SK-N-SH treated with all-trans-retinoic acid at 6 μM for 48 hours (cell line): ENCODE data around the gene BICRAL.

Source experiments
- ATAC-seq: fragments of 200-7000 bp; cut with Tn5 transposase; 3 replicates; pipeline ENCODE4 v1.9.1; 2020; ENCODE audit warnings: mild to moderate bottlenecking, moderate library complexity
- ARNTL ChIP-seq: fragments of 450-650 bp; formaldehyde crosslinking; IDR thresholded peaks from 2 replicates; pipeline ENCODE4 v1.5.0; 2020; ENCODE audit warnings: low read depth, mild to moderate bottlenecking, moderate library complexity, borderline replicate concordance
- BACH2 ChIP-seq: fragments of 250-450 bp; sonication (Bioruptor Pico); IDR thresholded peaks from 2 replicates; pipeline ENCODE4 v1.9.0; 2021; ENCODE audit warnings: mild to moderate bottlenecking, borderline replicate concordance
- CREB5 ChIP-seq: fragments of 250-450 bp; sonication (Bioruptor Pico); IDR thresholded peaks from 2 replicates; pipeline ENCODE4 v1.5.1; 2020; ENCODE audit warnings: low read depth, mild to moderate bottlenecking, moderate library complexity
- CSDC2 ChIP-seq: fragments of 250-450 bp; sonication (Bioruptor Pico); IDR thresholded peaks from 2 replicates; pipeline ENCODE4 v1.5.0; 2020; ENCODE audit warnings: mild to moderate bottlenecking, moderate library complexity
- CSRNP3 ChIP-seq: fragments of 250-450 bp; sonication (Bioruptor Pico); IDR thresholded peaks from 2 replicates; pipeline ENCODE4 v1.5.1; 2021; ENCODE audit warnings: mild to moderate bottlenecking, moderate library complexity
- ESRRG ChIP-seq: fragments of 250-450 bp; sonication (Bioruptor Pico); IDR thresholded peaks from 2 replicates; pipeline ENCODE4 v1.6.1; 2021; ENCODE audit warnings: mild to moderate bottlenecking
- GLIS3 ChIP-seq: fragments of 250-450 bp; sonication (Bioruptor Pico); IDR thresholded peaks from 2 replicates; pipeline ENCODE4 v1.5.0; 2020; ENCODE audit warnings: mild to moderate bottlenecking, moderate library complexity
- ISL1 ChIP-seq: fragments of 250-450 bp; sonication (Bioruptor Pico); IDR thresholded peaks from 2 replicates; pipeline ENCODE4 v2.1.2; 2022; ENCODE audit warnings: mild to moderate bottlenecking, moderate library complexity
- OSR1 ChIP-seq: fragments of 250-450 bp; sonication (Bioruptor Pico); IDR thresholded peaks from 2 replicates; pipeline ENCODE4 v1.8.0; 2022; ENCODE audit warnings: moderate library complexity, mild to moderate bottlenecking, inconsistent platforms
- PATZ1 ChIP-seq: fragments of 250-450 bp; sonication (Bioruptor Pico); IDR thresholded peaks from 2 replicates; pipeline ENCODE4 v1.8.0; 2020; ENCODE audit warnings: mild to moderate bottlenecking, moderate library complexity, borderline replicate concordance
- POU6F1 ChIP-seq: fragments of 250-450 bp; sonication (Bioruptor Pico); IDR thresholded peaks from 2 replicates; pipeline ENCODE4 v1.8.0; 2021; ENCODE audit warnings: low read depth, mild to moderate bottlenecking, moderate library complexity, borderline replicate concordance
- PPARA ChIP-seq: fragments of 250-450 bp; sonication (Bioruptor Pico); IDR thresholded peaks from 2 replicates; pipeline ENCODE4 v1.5.0; 2020; ENCODE audit warnings: mild to moderate bottlenecking, borderline replicate concordance
- RARB ChIP-seq: fragments of 250-450 bp; sonication (Bioruptor Pico); IDR thresholded peaks from 2 replicates; pipeline ENCODE4 v1.8.0; 2021; ENCODE audit warnings: mild to moderate bottlenecking, moderate library complexity
- SNAI2 ChIP-seq: fragments of 250-450 bp; sonication (Bioruptor Pico); IDR thresholded peaks from 2 replicates; pipeline ENCODE4 v1.5.0; 2020; ENCODE audit warnings: mild to moderate bottlenecking, moderate library complexity
- TCF4 ChIP-seq: fragments of 250-450 bp; sonication (Bioruptor Pico); IDR thresholded peaks from 2 replicates; pipeline ENCODE4 v1.8.0; 2021; ENCODE audit warnings: mild to moderate bottlenecking, moderate library complexity, borderline replicate concordance
- TOX ChIP-seq: fragments of 250-450 bp; sonication (Bioruptor Pico); IDR thresholded peaks from 2 replicates; pipeline ENCODE4 v1.8.0; 2021; ENCODE audit warnings: mild to moderate bottlenecking, moderate library complexity, borderline replicate concordance
- ZC3H10 ChIP-seq: fragments of 250-450 bp; sonication (Bioruptor Pico); IDR thresholded peaks from 2 replicates; pipeline ENCODE4 v1.5.1; 2021; ENCODE audit warnings: mild to moderate bottlenecking, moderate library complexity
- ZFP3 ChIP-seq: fragments of 250-450 bp; sonication (Bioruptor Pico); IDR thresholded peaks from 2 replicates; pipeline ENCODE4 v1.5.0; 2020; ENCODE audit warnings: mild to moderate bottlenecking, moderate library complexity
- ZFP30 ChIP-seq: fragments of 450-650 bp; formaldehyde crosslinking; IDR thresholded peaks from 2 replicates; pipeline ENCODE4 v1.5.0; 2022; ENCODE audit warnings: mild to moderate bottlenecking, moderate library complexity
- ZNF565 ChIP-seq: fragments of 450-650 bp; formaldehyde crosslinking; conservative IDR thresholded peaks from 2 replicates; pipeline ENCODE4 v1.5.0; 2020; ENCODE audit warnings: low read depth, mild to moderate bottlenecking, moderate library complexity
- ZNF70 ChIP-seq: fragments of 450-650 bp; formaldehyde crosslinking; IDR thresholded peaks from 2 replicates; pipeline ENCODE4 v1.5.0; 2020; ENCODE audit warnings: mild to moderate bottlenecking, moderate library complexity
- ZNF8 ChIP-seq: fragments of 450-650 bp; formaldehyde crosslinking; IDR thresholded peaks from 2 replicates; pipeline ENCODE4 v1.5.0; 2020; ENCODE audit warnings: mild to moderate bottlenecking, moderate library complexity

The BICRAL gene

GRCh38 chr6:42769051-42769450 lies 12.8 kb upstream of the BICRAL start:
- TF ChIP-seq OSR1 (no peak), ZC3H10 (CRISPR knock-in tag) (no peak), ZNF70 (CRISPR knock-in tag) (no peak), PATZ1 (CRISPR knock-in tag) (no peak), CSDC2 (CRISPR knock-in tag) (no peak), ARNTL (CRISPR knock-in tag) (no peak), PPARA (CRISPR knock-in tag) (no peak), RARB (CRISPR knock-in tag) (no peak), CSRNP3 (CRISPR knock-in tag) (no peak), BACH2 (CRISPR knock-in tag) (no peak), ESRRG (no peak), CREB5 (CRISPR knock-in tag) (no peak)
- TF ChIP-seq, all 23 proteins: peak for 0
- ATAC-seq, result no peak

- ATAC-seq, result no peak
- TF ChIP-seq PPARA (CRISPR knock-in tag) (no peak), GLIS3 (CRISPR knock-in tag) (no peak), ZNF8 (CRISPR knock-in tag) (no peak)
Observed at GRCh38 chr6:42769836-42770235, 12.0 kb upstream of the BICRAL start.

- TF ChIP-seq OSR1, result no peak
- TF ChIP-seq SNAI2 (CRISPR knock-in tag), result no peak
- no peak for TF ChIP-seq TOX (CRISPR knock-in tag)
- no peak for TF ChIP-seq GLIS3 (CRISPR knock-in tag)
- no peak for TF ChIP-seq ESRRG
- TF ChIP-seq POU6F1 (CRISPR knock-in tag), result no peak
- no peak for TF ChIP-seq ISL1 (CRISPR knock-in tag)
- no peak for TF ChIP-seq ZC3H10 (CRISPR knock-in tag)
- TF ChIP-seq RARB (CRISPR knock-in tag), result no peak
- TF ChIP-seq ZNF70 (CRISPR knock-in tag), result no peak
- no peak for TF ChIP-seq ZFP3 (CRISPR knock-in tag)
- no peak for TF ChIP-seq ARNTL (CRISPR knock-in tag)
- TF ChIP-seq ZNF565, result no peak
- no peak for ATAC-seq
Observed at GRCh38 chr6:42771741-42772100, 10.1 kb upstream of the BICRAL start.

GRCh38 chr6:42774201-42774600 lies 7.7 kb upstream of the BICRAL start:
- TF ChIP-seq ZFP3 (CRISPR knock-in tag) (no peak), PATZ1 (CRISPR knock-in tag) (no peak), CREB5 (CRISPR knock-in tag) (no peak), ZNF70 (CRISPR knock-in tag) (no peak), ZFP30 (CRISPR knock-in tag) (no peak), OSR1 (no peak), PPARA (CRISPR knock-in tag) (no peak), TCF4 (CRISPR knock-in tag) (no peak), SNAI2 (CRISPR knock-in tag) (no peak), ZNF565 (no peak), CSRNP3 (CRISPR knock-in tag) (no peak), RARB (CRISPR knock-in tag) (no peak), ESRRG (no peak), CSDC2 (CRISPR knock-in tag) (no peak), POU6F1 (CRISPR knock-in tag) (no peak)
- ATAC-seq, result no peak
